HG03135 (cell line): ENCODE measurements around the gene BICDL2.
"Not testable (repeated sequence)": the region's sequence is repeated elsewhere in the genome, so short reads cannot be mapped to it uniquely, and the experiment has no call there.

ENCODE experiments used
- ATAC-seq: cut with Tn5 transposase; IDR thresholded peaks from one replicate; pipeline ENCODE4 v1.9.1; 2021; ENCODE audit warnings: mild to moderate bottlenecking, moderate library complexity; ENCODE audit not compliant: unreplicated experiment

BICDL2 gene

DNA sequence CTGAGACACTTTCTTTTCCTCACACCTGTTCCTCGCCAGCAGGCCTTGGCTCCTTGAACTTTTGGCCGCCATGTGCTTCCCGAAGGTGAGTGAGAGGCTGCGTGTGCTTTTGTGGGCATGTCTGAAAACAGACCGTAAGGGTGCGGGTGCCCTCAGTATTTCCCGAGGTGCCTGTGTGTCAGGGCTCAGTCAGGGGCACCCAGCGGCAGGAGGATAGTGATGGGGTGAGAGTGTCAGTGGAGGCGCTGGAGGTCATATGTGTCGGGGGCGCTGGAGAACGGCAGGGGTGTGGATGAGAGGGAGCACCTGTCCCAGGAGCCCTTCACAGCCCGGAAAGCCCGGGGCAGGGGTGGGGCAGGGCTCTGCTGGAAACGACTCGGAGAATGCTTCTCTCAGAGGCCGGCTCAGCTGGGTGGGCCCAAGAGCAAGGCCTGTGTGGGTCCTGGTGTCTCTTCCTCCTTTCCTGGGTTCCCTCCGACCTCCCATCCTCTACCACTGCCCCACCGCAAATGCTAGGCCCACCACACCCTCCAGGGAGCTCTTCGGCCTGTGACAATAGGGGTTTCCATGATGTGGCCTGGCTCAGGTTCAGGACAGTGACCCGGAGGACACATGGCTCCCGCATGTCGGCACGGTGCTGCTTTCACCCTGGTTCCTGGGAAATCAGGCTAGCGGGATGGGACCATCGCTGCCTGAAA lies 29.1 kb upstream of the BICDL2 start:
- ATAC-seq, result no peak

DNA sequence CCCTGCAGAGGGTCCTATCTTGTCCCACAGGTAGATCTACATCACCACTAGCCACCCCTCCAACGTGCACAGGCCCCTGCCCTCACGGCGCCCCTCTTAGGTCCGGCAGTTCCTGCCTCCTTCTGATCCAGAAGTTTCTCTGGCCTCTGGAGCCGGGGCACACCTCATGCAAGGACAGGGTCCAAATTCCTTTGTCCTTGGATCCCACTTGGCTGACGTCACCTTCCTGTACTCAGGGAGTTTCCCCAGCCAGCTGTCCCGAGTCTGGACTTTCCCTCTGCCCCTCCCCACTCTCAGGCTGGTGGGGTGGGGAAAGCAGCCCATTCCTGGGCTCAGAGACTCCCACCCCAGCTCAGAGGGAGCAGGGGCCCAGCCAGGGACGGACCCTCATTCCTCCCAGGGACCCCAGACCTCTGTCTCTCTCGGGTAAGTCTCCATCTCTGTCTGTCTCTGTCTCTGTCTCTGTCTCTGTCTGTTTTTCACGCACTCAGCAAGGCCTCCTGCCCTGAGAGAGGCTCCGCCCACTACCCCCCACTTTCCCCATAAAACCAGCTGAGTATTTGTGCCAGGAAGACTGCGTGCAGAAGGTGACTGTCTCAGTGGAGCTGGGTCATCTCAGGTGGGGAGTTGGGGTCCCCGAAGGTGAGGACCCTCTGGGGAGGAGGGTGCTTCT lies 28.5 kb upstream of the BICDL2 start, which contains the start of gene IL32:
Gene IL32, plus strand, starts transcription at position 572 of the 673 bp plus-strand sequence. CDS start 172 bp downstream, outside the sequence.
- ATAC-seq, result no peak

- no peak for ATAC-seq
Measured at GRCh38 chr16:3063625-3064386, 27.1 kb upstream of the BICDL2 start.

GRCh38 chr16:3062553-3062952 lies 25.8 kb upstream of the BICDL2 start:
- no peak for ATAC-seq

DNA sequence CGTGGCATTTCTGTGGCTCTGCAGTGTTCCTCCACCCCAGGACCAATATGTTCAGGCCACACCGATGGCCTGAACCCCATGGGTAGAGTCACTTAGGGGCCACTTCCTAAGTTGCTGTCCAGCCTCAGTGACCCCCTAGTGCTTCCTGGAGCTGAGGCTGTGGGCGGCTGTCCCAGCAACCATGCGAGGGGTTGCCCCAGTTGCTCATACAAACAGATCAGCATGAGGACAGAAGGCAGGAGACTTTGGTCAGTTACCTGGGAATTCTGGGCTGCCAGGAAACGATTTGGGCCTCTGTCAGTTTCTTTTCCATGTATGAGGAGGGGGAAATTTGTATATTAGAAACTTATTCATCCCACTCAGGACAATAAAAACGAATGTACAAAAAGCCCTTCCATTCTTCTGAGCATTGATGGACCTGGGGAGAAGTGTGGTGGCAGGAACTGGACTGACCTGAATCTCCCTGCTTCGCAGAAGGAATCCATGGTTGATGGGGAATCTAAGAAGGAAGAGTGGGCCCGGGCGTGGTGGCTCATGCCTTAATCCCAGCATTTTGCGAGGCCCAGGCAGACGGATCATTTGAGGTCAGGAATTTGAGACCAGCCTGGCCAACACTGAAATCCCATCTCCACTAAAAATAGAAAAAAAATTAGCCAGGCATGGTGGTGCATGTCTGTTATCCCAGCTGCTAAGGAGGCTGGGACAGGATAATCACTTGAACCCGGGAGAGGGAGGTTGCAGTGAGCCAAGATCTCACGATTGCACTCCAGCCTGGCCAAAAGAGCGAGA lies 23.8 kb upstream of the BICDL2 start:
- no peak for ATAC-seq

GRCh38 chr16:3059723-3060242 lies 23.0 kb upstream of the BICDL2 start:
- no peak for ATAC-seq

DNA sequence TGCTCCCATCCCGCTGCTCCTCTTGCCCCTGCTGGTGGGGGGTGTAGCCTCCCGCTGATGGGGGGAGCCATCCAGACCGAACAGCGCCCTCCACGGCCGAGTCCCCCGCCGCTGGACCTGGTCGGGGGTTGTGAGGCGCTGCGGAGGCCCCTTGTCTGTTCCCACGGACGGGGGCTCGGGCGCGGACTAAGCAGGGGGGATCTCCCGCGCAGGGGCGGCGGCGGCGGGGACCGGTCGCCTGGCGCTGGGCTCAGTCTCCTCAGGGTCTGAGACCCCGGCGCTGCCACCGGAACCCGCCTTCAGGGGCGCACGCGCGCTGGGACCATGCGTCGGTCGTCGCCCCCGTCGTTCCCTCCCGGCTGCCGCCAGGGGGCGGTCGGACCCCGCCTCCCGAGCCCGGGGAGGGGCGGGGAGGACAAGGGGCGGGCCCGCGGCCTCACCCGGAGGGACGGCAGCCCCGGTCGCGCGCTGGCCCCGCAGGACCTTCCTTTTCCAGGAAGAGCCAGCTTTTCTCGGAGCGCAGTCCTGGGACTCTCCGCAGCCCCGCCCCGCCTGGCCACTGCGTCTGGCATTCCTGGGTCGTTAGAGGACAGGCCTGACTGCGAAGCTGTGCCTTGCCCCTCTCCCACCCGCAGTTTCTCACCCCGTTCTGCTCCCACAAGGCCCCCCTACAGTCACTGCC lies 22.4 kb upstream of the BICDL2 start:
- peak; percentile 61 for ATAC-seq

- ATAC-seq, result peak; percentile 32
Measured at GRCh38 chr16:3058139-3059030, 21.6 kb upstream of the BICDL2 start.

DNA sequence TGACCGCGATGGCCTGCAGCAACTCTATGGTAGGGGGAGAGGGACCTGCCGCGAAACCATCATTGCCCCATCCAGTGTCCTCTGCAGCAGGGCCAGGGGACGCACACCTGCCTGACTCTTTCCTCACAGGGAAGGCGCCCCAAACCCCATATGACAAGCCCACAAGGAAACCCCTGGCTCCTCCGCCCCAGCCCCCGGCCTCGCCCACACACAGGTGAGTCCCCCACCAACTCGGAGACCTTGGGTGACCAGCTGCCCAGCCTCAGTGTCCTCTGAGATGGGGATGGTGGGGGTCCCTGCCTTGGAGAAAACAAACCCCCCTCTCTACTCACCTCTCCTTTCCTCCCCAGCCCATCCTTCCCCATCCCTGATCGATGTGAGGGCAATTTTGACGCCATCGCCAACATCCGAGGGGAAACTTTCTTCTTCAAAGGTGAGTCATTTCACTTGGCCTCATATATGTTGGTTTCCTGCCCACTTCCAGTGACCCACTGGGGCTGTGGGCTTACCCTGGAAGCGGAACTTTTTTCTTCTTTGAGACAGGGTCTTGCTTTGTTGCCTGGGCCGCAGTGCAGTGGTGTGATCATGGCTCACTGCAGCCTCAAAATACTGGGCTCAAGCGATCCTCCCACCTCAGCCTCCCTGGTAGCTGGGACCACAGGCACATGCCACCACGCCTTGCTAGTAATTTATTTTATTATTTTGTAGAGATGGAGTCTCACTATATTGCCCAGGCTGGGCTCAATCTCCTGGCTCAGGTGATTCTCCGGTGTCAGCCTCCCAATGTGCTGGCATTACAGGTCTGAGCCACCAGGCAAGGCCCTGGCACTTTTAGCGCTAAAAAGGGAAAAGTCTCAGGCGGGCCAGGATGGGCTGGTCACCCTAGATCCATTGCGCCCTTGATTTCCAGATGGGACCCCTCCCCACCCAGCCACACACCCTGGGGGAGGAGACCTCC lies 20.7 kb upstream of the BICDL2 start:
- no peak for ATAC-seq

DNA sequence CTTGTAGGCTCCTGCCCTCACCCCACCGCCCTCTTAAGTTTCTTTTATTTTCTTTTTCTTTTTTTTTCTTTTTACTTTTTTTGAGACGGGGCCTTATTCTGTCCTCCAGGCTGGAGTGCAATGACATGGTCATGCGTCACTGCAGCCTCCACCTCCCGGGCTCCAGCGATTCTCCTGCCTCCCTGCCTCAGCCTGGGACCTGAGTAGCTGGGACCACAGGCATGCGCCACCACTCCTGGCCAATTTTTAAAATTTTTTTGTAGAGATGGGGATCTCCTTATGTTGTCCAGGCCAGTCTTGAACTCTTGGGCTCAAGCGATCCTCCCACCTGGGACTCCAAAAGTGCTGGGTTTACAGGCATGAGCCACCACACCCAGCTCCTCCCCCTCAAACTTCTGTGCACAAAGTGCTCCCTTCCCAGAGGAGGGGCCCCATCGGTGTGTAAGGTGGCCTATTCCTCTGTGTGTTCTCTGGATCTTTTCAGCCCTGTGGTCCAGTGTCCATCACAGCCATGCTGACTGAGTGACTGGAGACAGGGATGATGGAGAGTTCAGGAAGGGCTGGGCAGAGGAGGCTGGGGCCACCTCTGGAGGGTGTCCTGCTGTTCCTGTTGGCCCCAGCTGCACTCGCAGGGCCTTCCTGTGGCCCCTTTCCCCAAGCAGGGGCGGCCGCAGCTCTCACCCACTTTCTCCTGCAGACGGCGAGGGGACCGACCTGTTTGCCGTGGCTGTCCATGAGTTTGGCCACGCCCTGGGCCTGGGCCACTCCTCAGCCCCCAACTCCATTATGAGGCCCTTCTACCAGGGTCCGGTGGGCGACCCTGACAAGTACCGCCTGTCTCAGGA lies 19.8 kb upstream of the BICDL2 start:
- no peak for ATAC-seq

DNA sequence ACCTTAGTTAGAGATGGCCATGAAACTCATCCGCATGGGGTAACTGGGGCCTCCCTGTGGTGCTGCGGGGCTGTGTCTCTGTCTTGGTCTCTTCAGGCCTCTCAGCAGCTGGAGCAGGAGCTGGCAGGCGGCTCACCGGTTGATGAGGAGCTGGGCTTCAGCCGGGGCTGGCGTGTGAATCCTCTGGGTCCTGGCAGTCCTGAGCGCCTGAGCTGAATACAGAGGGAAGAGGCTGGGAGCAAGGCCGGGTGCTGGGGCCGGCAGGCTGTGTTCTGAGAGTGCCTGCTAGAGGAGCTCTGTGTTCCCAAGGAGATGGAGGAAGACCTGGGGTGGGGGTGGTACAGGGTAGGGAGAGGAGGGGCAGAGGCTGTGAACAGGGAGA lies 19.0 kb upstream of the BICDL2 start:
- not testable (repeated sequence) for ATAC-seq

GRCh38 chr16:3054965-3055733 lies 18.4 kb upstream of the BICDL2 start:
- no peak for ATAC-seq

- ATAC-seq, result not testable (repeated sequence)
Measured at GRCh38 chr16:3053330-3053710, 16.6 kb upstream of the BICDL2 start.

DNA sequence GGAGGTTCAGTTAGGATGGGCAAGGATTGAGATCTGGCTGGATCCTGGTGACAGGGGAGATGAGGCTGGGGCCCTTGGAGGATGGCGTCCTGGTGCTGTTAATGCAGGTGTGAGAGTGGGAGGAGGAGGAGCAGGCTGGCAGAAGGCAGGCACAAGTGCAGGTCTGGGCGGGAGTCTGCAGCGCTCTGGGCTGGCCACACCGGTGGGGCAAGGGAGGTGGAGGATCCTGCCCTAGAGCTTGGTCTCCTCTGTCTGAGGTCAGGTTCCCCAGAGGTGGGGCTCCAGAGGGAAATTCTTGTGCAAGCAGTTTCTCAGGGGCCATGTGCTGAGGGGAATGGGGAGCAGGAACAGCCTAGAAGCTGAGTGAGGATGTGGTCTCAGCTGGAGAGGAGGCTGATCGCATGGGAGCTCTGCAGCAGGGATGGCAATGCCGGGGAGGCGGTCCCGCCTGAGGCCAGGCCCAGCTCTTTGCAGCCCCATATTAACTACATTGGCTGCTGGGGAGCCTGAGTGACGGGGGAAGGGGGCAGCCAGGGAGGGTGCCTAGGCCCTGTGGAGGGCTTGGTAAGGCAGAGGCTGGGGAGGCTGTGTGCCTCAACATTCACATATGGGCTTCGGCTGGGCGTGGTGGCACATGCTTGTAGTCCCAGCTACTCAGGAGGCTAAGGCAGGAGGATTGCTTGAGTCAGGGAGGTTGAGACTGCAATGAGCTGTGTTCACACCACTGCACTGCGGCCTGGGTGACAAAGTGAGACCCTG lies 16.0 kb upstream of the BICDL2 start:
- ATAC-seq, result not testable (repeated sequence)

DNA sequence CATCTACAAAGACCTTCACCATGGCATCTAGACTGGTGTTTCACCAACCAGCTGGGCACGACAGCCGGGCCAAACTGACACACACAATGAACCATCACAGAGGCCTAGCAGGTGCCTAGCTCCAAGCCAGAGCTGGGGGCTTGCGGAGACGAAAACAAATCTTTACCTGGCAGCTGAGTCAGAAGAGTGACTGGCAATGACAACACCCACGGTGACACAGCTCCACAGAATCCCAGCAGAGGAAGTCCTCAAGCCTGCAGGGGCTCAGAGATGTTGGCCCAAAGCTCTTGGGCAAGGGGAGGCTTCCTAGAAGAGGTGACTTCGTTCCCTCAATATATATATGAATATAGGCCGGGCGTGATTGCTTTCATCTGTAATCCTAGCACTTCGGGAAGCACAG lies 14.8 kb upstream of the BICDL2 start:
- no peak for ATAC-seq

GRCh38 chr16:3051009-3051408 lies 14.3 kb upstream of the BICDL2 start:
- ATAC-seq, result no peak
